ENCODE measurements around the gene SIAH1. TPM values are rescaled to one million over a fixed set of nuclear protein-coding genes. Genes with fewer than 3 reads are reported as not detected.

SIAH1 gene
- total RNA-seq, 2 donors from 2014 or later = 19.7 to 27.9 TPM

GRCh38 chr16:48432136-48432535 is 46.9 kb upstream of the SIAH1 start:
- Histone ChIP-seq H3K27ac (no peak overlapping the region), H3K9me3 (no peaks in the 10 kb centered on the region), H3K27me3 (no peaks in the 10 kb centered on the region), H3K36me3 (no peaks in the 10 kb centered on the region), H3K4me3 (no peak overlapping the region), H3K4me1 (no peaks in the 10 kb centered on the region), H3K9ac (ENCODE audit: low read depth in 2 of 2, low read length in 2 of 2) (peak overlapping the region in 1 of 2 donors; percentile 46)
- intact Hi-C loops (cut with DNase I) = no loop called here
- peak; percentile 31 for DNase-seq
- no peak for TF ChIP-seq CTCF (IDR thresholded peaks at IDR 0.05)

- intact Hi-C loops (cut with DNase I) = no loop called here
- H3K36me3 ChIP-seq = no peaks in the 10 kb centered on the region
Measured at GRCh38 chr16:48430890-48431289, 45.7 kb upstream of the SIAH1 start.

GRCh38 chr16:48426244-48427141 is 41.3 kb upstream of the SIAH1 start:
- no peak overlapping the region for H3K9ac ChIP-seq (ENCODE audit: low read depth in 2 of 2, low read length in 2 of 2)
- no peaks in the 10 kb centered on the region for H3K4me1 ChIP-seq
- intact Hi-C loops (cut with DNase I) = no loop called here
- H3K27ac ChIP-seq = no peak overlapping the region
- no peaks in the 10 kb centered on the region for H3K9me3 ChIP-seq
- no peaks in the 10 kb centered on the region for H3K27me3 ChIP-seq
- no peak for TF ChIP-seq CTCF (IDR thresholded peaks at IDR 0.05)
- H3K4me3 ChIP-seq = no peak overlapping the region
- H3K36me3 ChIP-seq = no peaks in the 10 kb centered on the region
- DNase-seq = no peak

More at GRCh38 chr16:48430890-48431289, 45.7 kb upstream of the SIAH1 start:
- no peaks in the 10 kb centered on the region for H3K27me3 ChIP-seq
- no peak overlapping the region for H3K9ac ChIP-seq (ENCODE audit: low read depth in 2 of 2, low read length in 2 of 2)
- H3K4me1 ChIP-seq = no peaks in the 10 kb centered on the region
- no peak overlapping the region for H3K4me3 ChIP-seq
- TF ChIP-seq CTCF (IDR thresholded peaks at IDR 0.05) = no peak
- no peaks in the 10 kb centered on the region for H3K9me3 ChIP-seq
- no peak overlapping the region for H3K27ac ChIP-seq
- DNase-seq = no peak

- Histone ChIP-seq H3K9me3 (no peaks in the 10 kb centered on the region), H3K27me3 (no peaks in the 10 kb centered on the region), H3K4me1 (no peaks in the 10 kb centered on the region), H3K4me3 (no peak overlapping the region), H3K27ac (no peak overlapping the region), H3K36me3 (no peaks in the 10 kb centered on the region), H3K9ac (ENCODE audit: low read depth in 2 of 2, low read length in 2 of 2) (no peak overlapping the region)
- DNase-seq = no peak
- TF ChIP-seq CTCF (IDR thresholded peaks at IDR 0.05) = no peak
- intact Hi-C loops (cut with DNase I) = no loop called here
Measured at GRCh38 chr16:48422537-48422936, 37.3 kb upstream of the SIAH1 start.

GRCh38 chr16:48421741-48422140 is 36.5 kb upstream of the SIAH1 start:
- DNase-seq = no peak
- no peak overlapping the region for H3K4me3 ChIP-seq
- H3K27ac ChIP-seq = no peak overlapping the region
- H3K27me3 ChIP-seq = no peaks in the 10 kb centered on the region
- no peaks in the 10 kb centered on the region for H3K36me3 ChIP-seq
- H3K4me1 ChIP-seq = no peaks in the 10 kb centered on the region
- H3K9me3 ChIP-seq = no peaks in the 10 kb centered on the region
- no peak overlapping the region for H3K9ac ChIP-seq (ENCODE audit: low read depth in 2 of 2, low read length in 2 of 2)
- intact Hi-C loops (cut with DNase I) = no loop called here
- TF ChIP-seq CTCF (IDR thresholded peaks at IDR 0.05) = no peak
